AG09309 (cell line): ENCODE results near the gene LATS1.

Source experiments
- DNase-seq: peaks from one replicate; pipeline ENCODE4 v3.0.0-alpha.2; 2010; ENCODE audit warnings: low read depth
- H3K4me3 ChIP-seq: 2 replicates; pipeline ENCODE4 v1.5.1; 2011; ENCODE audit warnings: mild to moderate bottlenecking, low read depth, low read length, moderate library complexity; ENCODE audit not compliant: control insufficient read depth
- TF ChIP-seq, protein P1 (sequence below): IDR thresholded peaks from 2 replicates; pipeline ENCODE4 v1.5.1; 2011; ENCODE audit warnings: mild to moderate bottlenecking, low read depth, low read length, inconsistent platforms; ENCODE audit not compliant: insufficient read depth, control insufficient read depth; ENCODE audit errors: missing control alignments

The LATS1 gene

DNA sequence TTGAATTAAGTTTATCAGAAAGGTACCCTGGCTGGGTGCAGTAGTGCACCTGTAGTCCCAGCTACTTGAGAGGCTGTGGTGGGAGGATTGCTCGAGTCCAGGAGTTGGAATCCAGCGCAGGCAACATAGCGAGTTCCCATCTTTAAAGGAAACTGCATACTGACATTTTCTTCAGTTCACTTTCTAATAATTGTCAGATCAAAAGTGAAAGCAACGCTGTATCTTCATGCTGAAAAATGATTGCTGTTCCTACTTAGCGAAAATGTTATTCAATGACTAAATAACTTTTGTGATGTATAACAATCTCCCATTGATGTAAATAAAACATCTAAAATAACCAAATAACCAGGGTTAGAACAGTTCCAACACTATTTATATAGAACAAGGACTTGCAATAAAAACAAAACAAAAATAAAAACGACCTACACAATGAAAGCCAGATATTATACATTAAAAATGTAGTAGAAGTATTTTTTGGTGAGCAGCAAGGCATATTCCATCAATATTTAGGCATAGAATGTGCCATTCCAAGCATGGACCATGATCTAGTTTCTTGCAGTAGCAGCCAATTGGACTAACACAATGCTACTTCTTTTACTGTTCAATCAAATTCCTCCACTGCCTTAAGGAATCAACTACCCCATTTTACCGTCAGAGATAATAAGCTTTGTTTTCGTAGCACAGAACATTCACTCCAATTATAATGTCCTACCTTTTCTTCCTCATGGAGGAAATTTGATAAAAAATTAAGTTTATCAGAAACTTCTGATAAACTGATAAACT, 1.5 kb downstream of the LATS1 start:
- DNase-seq = no peak
- TF ChIP-seq, protein P1, sequence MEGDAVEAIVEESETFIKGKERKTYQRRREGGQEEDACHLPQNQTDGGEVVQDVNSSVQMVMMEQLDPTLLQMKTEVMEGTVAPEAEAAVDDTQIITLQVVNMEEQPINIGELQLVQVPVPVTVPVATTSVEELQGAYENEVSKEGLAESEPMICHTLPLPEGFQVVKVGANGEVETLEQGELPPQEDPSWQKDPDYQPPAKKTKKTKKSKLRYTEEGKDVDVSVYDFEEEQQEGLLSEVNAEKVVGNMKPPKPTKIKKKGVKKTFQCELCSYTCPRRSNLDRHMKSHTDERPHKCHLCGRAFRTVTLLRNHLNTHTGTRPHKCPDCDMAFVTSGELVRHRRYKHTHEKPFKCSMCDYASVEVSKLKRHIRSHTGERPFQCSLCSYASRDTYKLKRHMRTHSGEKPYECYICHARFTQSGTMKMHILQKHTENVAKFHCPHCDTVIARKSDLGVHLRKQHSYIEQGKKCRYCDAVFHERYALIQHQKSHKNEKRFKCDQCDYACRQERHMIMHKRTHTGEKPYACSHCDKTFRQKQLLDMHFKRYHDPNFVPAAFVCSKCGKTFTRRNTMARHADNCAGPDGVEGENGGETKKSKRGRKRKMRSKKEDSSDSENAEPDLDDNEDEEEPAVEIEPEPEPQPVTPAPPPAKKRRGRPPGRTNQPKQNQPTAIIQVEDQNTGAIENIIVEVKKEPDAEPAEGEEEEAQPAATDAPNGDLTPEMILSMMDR = no peak
- peak overlapping the region; percentile 82 for H3K4me3 ChIP-seq

DNA sequence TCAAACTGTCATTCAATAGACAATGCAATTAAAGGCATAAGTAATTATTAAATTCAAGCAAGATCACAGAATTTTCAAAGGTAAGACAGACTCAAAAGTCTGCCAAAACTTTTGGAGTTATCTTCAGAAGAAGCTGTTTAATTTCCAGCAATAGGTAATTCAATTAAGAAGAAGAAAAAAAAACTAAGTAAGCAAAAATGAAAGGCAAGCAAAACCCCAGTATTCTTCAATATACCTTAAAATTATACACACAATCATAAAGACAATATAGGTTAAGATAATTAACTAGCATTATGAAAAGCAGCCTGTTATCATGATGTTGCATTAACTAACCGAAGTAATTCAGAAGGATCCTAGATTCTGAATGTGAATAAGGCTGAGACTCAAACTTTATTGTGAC, 3.5 kb downstream of the LATS1 start:
- no peak overlapping the region for H3K4me3 ChIP-seq
- DNase-seq = no peak
- TF ChIP-seq, protein P1 = no peak

DNA sequence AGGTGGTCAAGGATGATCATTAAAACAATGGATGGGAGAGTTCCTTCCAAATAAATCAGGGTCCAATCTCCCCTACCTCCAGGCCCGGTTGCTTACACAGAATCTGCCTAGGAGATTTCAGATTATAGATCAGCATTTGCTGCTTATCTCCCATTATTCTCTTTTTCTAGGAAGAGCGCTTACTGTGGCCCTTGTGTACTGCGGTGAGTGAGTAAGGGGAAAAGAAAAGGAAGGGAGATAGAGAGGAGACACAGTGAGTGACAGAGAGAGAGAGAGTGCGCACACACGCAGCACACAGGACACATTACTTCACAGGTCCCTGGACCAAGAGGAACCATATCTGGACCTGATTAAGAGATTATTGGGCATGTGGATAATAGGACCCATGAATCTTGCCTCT, 6.2 kb downstream of the LATS1 start:
- no peak overlapping the region for H3K4me3 ChIP-seq
- DNase-seq = no peak
- TF ChIP-seq, protein P1 = no peak

DNA sequence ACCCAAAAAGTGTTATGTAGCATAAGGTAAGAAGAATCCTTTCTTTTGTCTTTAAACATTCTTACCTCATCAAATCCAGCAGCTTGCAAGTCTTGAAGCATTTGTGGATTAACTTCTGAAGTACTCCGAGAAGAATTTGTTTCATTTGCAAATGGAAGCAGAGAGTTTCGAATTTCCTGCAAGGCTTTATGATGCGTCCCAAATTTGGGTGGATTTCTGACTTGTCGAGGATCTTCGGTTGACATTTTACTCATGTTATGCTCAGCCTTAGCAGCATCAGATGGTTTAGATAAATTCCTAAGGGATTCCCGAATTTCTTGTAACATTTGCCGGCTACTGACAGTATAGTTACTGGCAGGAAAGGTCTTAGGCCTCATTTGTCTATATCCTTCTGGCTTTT, 16.2 kb downstream of the LATS1 start:
- TF ChIP-seq, protein P1 = no peak
- H3K4me3 ChIP-seq = no peak overlapping the region
- no peak for DNase-seq

DNA sequence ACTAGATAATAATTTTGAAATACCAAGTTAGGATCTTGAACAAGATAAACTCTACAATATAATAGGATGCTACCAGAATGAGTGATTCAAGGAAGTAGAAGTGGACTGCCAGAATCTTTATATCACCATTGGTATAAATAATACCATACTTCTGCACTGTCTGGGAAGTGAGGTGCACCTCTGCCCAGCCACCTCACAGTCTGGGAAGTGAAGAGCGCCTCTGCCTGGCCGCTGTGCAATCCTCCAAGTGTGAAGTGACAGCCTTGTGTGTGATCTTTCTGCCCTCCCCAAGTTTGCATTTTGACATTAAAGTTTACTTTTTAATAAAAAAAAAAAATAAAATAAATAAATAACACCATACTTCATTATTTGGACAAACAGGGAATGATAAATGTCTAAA, 18.8 kb downstream of the LATS1 start:
- H3K4me3 ChIP-seq = no peak overlapping the region
- TF ChIP-seq, protein P1 = no peak
- no peak for DNase-seq

DNA sequence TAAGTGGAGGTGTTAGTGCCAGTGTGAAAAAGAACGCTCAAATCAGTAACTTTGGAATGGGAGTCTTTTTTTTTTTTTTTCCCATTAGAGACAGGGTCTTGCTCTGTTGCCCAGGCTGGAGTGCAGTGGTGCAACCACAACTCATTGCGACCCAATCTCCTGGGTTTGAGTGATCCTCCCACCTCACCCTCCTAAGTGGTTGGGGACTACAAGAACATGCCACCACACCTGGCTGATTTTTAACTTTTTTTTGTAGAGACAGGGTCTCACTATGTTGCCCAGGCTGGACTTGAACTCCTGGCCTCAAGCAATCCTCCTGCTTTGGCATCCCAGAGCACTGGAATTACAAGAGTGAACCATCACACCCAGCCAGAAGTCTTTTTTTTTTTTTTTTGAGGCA, 19.7 kb downstream of the LATS1 start:
- H3K4me3 ChIP-seq = no peak overlapping the region
- TF ChIP-seq, protein P1 = no peak
- no peak for DNase-seq
